HG03469 (cell line): ENCODE measurements around the gene SYNE1.

Source experiments
- ATAC-seq: cut with Tn5 transposase; IDR thresholded peaks from one replicate; pipeline ENCODE4 v1.9.1; 2021; ENCODE audit warnings: mild to moderate bottlenecking, moderate library complexity, moderate number of reproducible peaks; ENCODE audit not compliant: unreplicated experiment

Gene SYNE1

DNA sequence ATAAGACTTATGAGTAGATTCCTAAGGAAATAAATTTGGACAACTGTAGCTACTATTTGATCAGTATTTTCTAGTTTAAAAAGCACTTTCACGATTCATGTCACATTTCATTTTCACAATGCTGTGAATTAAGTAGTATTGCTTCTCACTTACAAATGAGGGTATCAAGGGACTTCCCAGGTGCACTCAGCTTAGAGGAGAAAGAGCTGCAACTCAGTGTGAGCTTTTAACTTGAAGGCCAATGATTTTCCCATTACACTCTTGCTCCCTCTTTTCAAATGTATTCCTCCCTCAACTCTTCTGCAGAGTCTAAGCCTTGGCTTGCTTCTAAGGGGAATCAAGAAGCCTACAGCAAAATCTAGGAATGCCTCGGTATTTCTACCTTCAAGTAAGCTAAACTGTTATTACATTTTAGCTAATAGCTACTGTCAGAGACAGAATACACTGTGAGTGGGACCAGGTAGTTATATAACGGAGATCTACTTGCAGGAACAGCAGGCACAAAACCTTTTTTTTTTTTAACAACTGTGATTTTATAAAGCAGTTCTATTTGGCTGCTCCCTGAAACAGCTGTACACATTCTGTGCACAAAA, 339.0 kb downstream of the SYNE1 start:
- ATAC-seq = no peak

DNA sequence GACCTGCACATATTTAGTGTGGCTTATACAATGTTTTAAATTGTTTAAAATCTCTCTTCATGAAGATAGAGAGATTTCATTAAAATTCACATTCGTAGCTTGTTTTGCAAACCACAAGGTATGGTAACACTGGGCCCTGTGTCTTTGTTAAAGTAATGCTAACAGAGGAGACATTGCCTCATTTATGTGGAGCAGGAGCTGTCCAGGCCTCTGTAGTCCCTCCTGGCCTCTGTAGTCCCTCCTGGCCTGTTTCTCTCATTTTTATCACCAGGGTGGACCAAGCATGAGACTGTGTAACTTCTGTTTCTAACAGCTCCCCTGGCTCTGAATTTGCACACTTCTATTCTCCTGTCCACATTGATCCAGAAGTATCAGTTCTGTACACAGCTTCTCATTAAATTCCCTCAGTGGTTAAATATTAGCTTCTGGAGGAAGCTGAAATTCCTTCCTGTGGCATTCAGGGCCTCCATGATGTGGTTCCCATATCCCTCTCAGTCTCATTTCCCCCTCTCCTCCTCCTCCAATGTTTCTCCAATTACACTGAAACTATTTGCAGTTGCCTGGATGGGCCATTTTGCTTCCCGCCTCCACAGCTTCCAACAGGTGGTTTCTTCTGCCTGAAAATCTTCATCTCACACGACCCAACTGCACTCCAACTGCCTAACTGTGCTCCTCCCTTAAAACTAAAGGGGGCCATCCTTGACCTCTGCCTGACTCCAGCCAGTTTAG, 340.4 kb downstream of the SYNE1 start:
- no peak for ATAC-seq

DNA sequence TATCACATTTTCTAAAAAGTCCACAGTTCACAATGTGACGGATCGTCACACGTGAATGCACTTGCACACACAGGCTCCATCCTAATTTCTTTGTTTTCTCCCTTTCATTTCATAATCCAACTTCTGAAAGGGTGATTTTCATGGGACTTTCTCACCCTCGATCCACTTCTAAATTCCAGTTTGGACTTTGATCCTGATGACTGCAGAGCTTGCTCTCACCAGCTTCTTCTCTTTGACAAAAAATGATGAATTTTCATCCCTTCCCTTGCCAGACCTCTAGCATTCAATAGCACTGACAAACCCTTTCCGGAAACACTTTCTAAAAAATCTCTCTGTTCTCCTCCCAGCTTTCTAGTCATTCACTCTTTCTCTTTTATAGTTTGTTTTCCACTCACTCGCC, 341.2 kb downstream of the SYNE1 start:
- ATAC-seq = no peak

DNA sequence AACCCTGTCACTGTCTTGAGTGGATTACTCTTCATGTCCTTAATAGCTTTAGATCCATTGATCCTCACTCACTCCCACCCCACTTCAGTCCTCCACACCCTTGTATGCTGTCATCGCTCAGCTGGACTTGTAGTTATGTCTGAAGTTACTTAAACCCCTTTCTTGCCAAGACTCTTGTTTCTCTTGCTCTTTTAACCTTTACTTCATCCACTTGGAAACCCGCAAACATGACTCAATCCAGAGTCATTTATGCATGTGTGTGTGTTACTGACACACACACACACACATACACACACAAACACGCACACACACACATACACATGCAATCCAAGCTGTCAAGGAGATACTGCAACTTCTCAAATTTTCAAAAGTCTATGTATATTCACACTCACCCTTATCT, 341.8 kb downstream of the SYNE1 start:
- no peak for ATAC-seq

DNA sequence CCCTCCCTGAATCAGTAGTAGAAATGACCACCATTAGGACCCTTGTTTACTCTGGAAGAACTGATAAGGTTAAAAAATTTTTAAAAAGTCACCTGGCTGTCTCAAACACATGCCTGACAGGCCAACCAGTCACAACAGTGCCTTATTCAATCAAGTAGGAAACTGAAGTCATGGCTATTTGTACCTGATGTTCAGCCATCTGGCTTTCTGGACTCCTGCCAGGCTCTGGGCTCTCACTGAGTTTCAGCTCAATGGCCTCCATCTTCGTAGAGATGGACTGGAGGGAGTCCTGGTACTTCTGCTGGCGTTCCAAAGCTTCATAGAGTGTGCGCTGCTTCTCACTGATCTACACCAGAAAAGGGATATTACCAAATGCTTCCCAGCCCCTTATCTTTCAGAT, 343.8 kb downstream of the SYNE1 start:
- no peak for ATAC-seq

DNA sequence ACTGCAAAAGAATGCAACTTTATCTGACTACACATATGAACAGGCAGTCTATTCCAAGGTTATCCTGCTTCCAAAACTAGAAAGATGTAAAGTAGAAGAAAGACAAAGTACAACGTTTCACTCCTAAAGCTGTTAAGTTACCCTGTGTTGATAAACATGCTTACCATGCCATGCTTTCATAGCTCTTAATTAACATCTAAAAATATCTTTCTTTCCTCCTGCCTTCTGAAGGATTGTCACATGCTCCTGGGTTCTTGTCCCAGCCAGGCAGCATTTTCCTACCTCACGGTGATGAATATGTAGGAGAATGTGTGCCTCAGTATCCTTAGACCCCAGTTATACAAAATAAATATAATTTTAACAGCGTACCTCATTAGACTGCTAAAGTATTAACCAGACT, 344.6 kb downstream of the SYNE1 start:
- no peak for ATAC-seq

DNA sequence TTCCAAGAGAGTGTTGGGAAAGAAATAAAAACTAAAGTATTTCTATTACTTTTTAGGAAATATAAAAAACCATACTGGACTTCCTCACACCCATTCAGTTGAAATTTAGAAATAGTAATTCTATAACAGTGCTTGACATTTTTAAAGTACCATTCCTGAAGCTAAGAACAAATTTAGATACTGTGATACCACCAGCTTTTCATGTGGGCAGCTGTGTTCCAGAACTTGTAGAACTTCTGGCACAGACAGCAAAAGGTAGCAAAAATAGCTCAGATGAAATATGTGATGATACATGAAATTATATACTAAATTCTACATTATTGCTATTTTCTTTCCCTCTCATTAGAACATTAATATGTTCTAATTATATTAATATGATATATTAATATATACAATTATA, 346.5 kb downstream of the SYNE1 start:
- ATAC-seq = no peak

DNA sequence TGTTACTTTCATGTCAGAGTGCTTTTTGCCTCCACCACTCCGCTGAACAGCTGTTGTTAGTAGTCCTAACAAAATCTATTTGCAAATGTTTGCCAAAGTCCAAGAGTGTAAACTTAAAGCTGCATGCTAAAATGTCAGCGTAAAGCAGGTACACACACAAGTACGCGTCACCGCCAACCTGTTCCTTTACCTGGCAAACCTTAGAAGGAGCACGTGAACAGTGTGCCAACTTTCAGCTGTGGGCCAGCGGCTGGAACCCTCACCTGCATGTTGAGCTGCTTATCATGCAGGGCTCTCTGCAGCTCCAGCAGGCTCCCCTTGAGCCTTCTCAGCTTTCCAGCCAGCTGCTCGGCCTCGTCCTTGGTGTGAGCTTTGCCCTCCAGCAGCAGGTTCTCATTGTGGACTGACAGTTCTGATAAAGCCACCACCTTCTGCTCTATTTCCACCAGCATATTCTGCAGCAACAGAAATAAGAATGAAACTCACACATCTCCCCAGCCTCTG, 359.3 kb downstream of the SYNE1 start:
- ATAC-seq = no peak

DNA sequence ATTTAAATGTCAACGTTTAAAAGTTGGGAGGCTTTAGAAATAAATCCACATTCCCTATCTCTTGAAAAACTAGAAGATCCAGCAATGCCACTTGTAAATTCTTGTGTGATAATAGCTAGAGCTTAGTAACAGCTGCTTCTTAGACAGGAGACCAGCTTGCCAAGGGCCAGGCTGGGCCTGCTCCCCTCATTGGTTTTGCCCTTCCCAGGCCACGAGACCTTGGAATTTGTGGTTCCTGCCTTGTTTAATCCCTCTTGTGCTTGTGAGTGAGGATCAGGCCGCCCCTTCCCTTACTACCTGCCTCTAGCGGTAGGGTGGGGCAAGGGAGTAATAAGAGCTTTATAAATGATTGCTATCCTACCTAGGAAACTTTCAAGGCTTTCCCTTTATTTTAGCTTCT, 363.5 kb downstream of the SYNE1 start:
- ATAC-seq = no peak

DNA sequence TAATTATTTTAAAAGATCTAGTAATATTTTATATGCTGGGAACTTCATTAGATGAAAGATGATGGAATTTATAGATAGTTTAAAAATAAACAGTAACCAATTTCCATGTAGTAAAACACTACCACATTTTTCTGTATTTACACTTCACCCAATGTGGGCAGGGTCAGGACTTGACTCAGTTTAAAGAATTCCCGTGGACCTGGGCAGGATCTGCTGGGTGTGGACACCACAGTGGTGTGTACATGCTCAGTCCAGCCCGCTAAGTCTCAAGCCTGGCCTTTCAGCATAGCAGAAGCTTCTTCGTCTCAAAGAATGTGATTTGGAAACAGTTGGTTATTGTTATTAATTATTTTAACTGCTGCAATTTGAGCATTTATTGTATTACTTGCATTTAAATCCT, 364.2 kb downstream of the SYNE1 start:
- no peak for ATAC-seq

DNA sequence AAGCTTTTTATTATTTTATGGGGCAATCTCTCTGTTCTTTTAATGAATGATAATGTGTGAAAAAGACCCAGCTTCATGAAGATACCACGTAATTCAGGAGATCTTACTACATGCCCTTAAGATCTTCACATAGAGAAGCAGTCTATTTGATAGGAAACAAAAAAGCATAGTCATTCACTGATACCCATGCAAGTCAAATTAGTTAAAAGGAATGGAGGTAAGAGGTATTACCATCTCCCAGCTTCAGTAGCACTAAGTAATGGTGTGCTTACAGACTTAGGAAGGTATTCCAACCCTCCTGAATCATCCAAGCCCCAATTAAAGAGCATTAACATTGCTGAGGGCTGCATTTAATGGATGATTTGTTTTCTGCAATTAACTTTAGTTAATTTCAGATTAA, 364.7 kb downstream of the SYNE1 start:
- no peak for ATAC-seq

DNA sequence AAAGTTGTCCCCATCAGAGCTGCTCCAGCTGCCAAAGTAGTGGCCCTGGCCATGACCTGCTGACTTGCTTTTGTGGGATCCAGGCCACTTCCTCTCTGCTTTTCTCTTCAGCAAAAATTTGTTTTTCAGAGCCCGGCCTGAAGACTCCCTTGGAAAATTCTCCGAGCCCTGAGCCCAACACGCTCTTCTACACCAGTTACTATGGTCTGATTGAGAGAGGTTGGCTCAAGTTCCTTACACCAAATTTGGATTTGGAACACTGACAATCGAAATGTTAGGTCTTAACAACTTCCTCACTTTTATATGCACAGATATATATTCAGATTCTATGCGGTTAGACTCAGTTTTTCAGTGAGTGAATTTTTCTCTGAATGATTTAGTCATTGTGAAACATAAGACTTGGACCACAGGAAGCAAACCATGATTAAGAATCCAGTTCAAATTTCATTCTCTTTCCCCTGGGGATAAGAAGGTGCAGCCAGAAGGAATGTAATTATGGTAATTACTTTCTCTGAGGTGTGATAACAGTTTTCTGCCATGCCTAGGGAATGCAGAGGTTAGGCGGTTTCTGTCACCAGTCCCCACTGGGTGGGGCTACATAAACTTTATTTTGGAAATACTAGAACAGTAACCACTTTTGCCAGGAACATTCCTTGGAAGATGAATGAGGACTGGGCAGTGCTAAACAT, 365.2 kb downstream of the SYNE1 start:
- peak; percentile 53 for ATAC-seq

DNA sequence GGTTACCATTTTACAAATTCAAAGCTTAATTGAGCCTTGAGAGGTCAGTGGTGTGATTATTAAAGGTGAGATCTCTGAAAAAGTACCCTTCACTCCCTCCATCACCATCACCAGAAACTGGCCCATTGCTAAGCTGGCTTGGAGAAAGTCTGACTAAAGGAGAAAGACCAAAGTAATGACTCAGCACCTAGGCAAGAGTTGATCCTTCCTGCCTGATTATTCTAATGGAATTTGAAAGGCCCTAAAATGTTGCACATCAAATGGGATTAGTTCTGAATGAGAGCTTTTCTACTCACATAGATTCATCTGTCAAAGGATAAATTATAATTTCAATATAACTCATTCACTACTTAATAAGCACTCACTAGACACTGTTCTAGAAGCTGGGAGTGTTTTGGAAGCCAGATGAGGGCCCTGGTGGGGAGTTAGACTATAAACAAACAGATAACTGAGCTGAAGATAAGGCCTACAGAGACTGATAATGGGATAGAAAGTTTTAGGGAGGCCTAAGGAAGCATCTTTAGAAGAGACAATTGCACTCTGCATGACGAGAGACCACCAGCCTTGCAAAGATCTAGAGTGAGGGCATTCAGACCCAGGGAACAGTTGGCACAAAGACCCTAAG, 366.7 kb downstream of the SYNE1 start:
- ATAC-seq = no peak

DNA sequence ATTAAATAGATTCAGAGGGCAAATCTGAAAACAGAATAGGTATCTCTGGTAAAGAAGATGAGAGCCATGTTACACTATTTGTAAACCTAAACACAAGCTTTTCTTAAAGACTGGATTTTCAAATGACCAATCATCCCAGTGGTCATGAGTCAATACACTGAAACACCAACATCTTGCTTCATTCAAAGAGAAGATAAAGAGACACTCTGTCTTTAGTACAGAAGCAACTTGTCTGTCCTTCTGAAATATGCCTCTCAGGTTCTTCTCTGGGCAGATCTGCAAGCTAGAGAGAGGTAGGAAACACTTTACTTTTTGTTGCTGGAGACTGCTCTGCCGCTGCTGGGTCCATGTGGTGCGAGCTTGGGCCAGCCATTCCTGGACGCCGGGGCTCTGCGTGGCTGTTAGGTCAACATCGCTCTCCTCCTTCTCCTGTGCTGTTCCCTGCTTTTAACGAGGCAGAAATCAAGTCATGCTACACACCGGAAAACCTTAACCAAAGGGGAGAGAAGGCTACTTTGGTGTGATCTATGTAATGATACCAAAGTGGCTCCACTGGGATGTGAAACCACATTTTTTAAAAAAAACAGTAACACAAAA, 368.2 kb downstream of the SYNE1 start:
- no peak for ATAC-seq

DNA sequence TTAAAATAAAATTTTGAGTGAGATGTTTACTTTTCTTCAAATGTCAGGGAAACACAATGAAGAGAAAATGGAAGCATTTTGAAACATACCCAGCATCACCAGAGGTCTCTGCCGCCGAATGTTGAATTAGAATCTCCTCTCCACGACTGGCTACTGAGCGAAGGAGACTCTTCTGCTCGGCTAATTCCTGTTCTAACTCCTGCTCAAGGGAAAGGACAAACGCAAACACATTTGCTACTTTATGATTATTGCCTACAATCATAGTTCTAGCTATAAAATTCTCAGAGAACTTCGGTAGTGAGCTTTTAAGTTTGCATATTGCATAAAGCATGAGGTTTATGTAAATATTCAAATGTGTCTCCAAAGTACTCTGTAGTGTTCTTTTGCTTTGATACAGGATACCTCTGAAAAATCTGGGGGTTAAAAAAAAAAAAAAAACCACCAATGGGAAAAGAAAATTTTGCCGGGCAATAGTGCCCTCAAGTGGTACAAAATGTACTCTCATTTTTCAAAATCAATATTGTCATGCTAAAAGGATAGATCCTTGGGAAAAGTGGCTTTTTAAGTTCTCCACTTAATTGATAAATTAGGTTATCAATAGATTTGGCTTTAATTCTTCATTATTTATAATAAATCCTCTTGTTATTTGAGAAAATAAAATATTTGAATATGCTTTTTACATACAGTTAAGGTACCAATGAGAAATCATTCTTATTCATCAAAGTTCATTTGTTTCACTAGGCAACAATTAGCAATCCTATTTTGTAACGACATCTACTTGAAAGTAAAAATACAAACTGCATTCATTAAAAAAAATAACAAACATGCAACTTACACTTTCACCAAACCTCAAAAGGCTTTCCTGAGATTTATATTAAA, 369.0 kb downstream of the SYNE1 start:
- ATAC-seq = no peak

DNA sequence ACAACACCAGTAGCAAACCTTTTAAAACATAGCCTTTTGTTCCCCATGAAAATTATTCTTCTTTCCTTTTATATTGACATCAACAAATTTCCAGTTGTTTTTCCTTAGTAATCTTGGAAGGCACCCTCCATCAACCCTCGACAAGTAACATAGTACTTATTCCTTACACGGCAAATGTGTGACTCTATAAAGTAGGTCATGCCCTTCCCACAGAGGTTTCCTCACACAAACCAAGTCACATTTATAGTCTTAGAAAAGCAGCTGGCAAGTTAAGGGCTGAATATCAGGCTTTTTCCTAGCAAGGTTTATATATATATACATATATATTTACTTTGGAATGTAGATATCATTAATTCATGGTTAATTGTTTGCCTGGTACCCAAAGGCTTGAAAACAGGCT, 371.5 kb downstream of the SYNE1 start:
- ATAC-seq = no peak

DNA sequence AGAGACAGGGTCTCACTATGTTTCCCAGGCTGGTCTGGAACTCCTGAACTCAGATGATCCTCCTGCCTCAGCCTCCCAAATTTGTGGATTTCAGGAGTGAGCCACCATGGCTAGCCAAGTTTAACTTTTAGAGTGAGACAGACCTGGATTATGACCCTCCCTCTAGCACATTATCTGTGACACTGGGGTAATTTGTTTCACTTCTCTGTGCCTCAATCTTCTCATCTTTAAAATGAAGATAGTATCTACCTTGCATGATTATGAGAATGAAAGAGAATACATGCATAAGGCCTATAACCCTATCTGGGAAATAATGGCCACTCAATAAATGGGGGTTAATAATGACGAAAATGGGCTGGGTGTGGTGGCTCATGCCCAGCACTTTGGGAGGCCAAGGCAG, 373.6 kb downstream of the SYNE1 start:
- ATAC-seq = no peak

DNA sequence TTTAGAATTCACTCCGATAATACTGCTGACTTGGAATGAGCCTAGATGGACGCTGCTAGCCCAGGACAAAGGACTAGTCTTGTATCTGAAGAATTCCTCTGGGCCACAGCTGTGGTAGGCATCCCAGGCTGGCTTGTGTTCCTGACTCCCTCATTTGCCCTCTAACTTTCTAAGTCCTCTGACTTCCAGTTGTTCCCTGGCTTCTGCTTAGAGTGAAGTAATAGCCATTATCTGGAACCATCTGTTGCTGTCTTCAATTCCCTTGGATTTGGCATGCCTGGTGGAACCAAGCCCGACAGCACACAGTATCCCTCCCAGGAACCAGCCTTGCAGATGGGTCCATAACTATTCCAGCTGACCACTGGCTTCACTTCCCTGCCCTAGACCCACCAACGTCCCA, 376.0 kb downstream of the SYNE1 start:
- ATAC-seq = no peak

DNA sequence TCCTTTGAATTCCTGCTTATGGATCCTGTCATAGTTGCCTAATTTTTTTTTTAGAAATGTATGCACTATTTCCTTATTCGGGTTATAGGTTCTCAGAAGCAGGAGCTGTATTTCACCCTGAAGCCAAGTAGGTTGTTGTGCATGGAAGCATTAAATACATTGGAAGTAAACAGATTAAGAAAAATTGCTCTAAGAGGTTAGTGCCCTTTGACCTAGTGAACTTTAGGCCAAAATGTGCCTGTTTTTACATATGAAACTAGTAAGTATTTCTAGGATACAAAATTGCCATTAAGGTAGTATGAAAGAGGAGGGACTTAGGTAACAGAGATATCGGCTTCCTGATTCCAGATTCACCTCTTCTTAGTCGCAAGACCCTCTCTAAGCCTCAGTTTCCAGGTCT, 377.9 kb downstream of the SYNE1 start:
- ATAC-seq = no peak

DNA sequence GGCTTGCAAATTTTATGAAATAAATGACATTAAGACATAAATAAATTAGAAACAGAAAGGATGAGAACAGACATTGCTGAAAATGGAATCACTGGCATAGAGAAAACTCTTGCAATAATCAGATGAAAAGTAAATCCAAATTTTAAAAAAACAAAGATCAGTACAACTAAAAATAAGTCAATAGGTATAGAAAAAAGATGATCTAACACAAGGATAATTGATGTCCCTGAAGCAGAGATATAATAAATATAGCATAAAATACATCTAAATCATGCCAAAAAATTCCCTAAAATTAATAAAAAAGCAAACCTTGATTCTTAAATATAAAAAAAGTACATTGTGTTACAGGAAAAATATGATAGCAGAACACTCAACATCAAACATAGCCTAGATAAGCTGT, 379.6 kb downstream of the SYNE1 start:
- no peak for ATAC-seq
